NCI-H2196 treated with DMSO at 0.1 percent for 48 hours (cell line): ENCODE data around the gene SFRP4.

Experiments
- DNase-seq: peaks from one replicate; lab custom pipeline; 2025; ENCODE audit not compliant: unreplicated experiment; lab: John Stamatoyannopoulos, UW

The SFRP4 gene

GRCh38 chr7:37925620-37926019 is 9.0 kb upstream of the SFRP4 start:
- DNase-seq, result no peak

- DNase-seq, result no peak
Observed at GRCh38 chr7:37924491-37925041, 7.9 kb upstream of the SFRP4 start.

GRCh38 chr7:37923996-37924395 is 7.4 kb upstream of the SFRP4 start:
- no peak for DNase-seq

- no peak for DNase-seq
Observed at GRCh38 chr7:37921876-37922275, 5.3 kb upstream of the SFRP4 start.

GRCh38 chr7:37920849-37921805 is 4.5 kb upstream of the SFRP4 start:
- no peak for DNase-seq

- DNase-seq, result no peak
Observed at GRCh38 chr7:37920305-37920848, 3.8 kb upstream of the SFRP4 start, which contains the start of gene EPDR1. Gene EPDR1, plus strand, starts transcription at chr7:37920640. Its CDS starts 300 bp downstream, at chr7:37920940.

- DNase-seq, result no peak
Observed at GRCh38 chr7:37918526-37918925, 1.9 kb upstream of the SFRP4 start.

GRCh38 chr7:37916017-37916672 is 472 bp downstream of the SFRP4 start:
- no peak for DNase-seq

GRCh38 chr7:37915438-37915837 is 1.2 kb downstream of the SFRP4 start:
- DNase-seq, result no peak

GRCh38 chr7:37912756-37913155 is 3.9 kb downstream of the SFRP4 start:
- DNase-seq, result no peak

GRCh38 chr7:37908221-37908788 is 8.3 kb downstream of the SFRP4 start:
- no peak for DNase-seq

- no peak for DNase-seq
Observed at GRCh38 chr7:37901890-37902524, 14.6 kb downstream of the SFRP4 start.

GRCh38 chr7:37901236-37901827 is 15.3 kb downstream of the SFRP4 start:
- no peak for DNase-seq

GRCh38 chr7:37899712-37900247 is 16.8 kb downstream of the SFRP4 start:
- DNase-seq, result no peak

- DNase-seq, result no peak
Observed at GRCh38 chr7:37894671-37895070, 21.9 kb downstream of the SFRP4 start.

GRCh38 chr7:37893359-37893758 is 23.3 kb downstream of the SFRP4 start:
- no peak for DNase-seq

GRCh38 chr7:37882086-37882485 is 34.5 kb downstream of the SFRP4 start:
- DNase-seq, result no peak
